HCT116 (cell line): ENCODE measurements around the gene SIRT3. TPM values are rescaled to one million over a fixed set of nuclear protein-coding genes. Genes with fewer than 3 reads are reported as not detected.

Experiments
- ATAC-seq: fragments of 200-7000 bp; cut with Tn5 transposase; 2 replicates; pipeline ENCODE4 v1.9.1; 2020; ENCODE audit warnings: mild to moderate bottlenecking, moderate library complexity
- BruUV-seq: library from RNA; stranded (reverse); fragments of 400-500 nt; replicated peaks from 2 replicates; lab custom pipeline; 2021; lab: Mats Ljungman, UMichigan
- CTCF ChIA-PET: fragments of 300-600 bp; sonication (Branson Sonifier 250); formaldehyde crosslinking; loops from one replicate; lab custom pipeline; 2021; ENCODE audit warnings: antibody characterized with exemption; lab: Charles Lee
- POLR2A ChIA-PET: fragments of 300-600, 350-600 bp; sonication (Branson Sonifier 250); formaldehyde crosslinking; loops from one replicate; lab custom pipeline; 2021; ENCODE audit warnings: antibody characterized with exemption; lab: Charles Lee
- RAD21 ChIA-PET, 2 experiments: fragments of 300-600 bp; sonication (Branson Sonifier 250); formaldehyde crosslinking; loops; one replicate each; lab custom pipeline; 2023; ENCODE audit warnings: low total read pairs in 2 of 2; ENCODE audit not compliant: uncharacterized antibody in 2 of 2, unreplicated experiment in 2 of 2, low non-redundant PET in 1 of 2; lab: Charles Lee
- DNase-seq: peaks from one replicate; pipeline ENCODE4 v3.0.0-alpha.2; 2010; ENCODE audit warnings: low read depth, low spot score
- H2AFZ ChIP-seq: fragments of 200-600 bp; shearing (Covaris generic), sonication (generic); 2 replicates; pipeline ENCODE4 v1.6.1; 2017; ENCODE audit warnings: low read depth, mixed run types, mixed read lengths, antibody characterized with exemption, low read length; ENCODE audit not compliant: poor library complexity, severe bottlenecking
- H3K27ac ChIP-seq: 2 replicates; pipeline ENCODE4 v1.5.1; 2012; ENCODE audit warnings: low read depth, low read length
- H3K27me3 ChIP-seq: fragments of 200-600 bp; sonication (generic); 2 replicates; pipeline ENCODE4 v1.6.1; 2016; ENCODE audit warnings: mixed run types, low read length, mixed read lengths; ENCODE audit not compliant: insufficient read depth
- H3K36me3 ChIP-seq, 2 experiments: fragments of 200-500 bp in 1 of 2; fragments of 200-600 bp in 1 of 2; sonication (Bioruptor generic) in 1 of 2; sonication (generic) in 1 of 2; 2 replicates each; pipeline versions ENCODE4 v1.5.1 to v1.6.1; 2014 to 2016; ENCODE audit warnings: low read length in 2 of 2, inconsistent platforms in 1 of 2, mixed read lengths in 1 of 2, mixed run types in 1 of 2; ENCODE audit not compliant: insufficient read depth in 2 of 2, control insufficient read depth in 1 of 2
- H3K4me1 ChIP-seq, 2 experiments: fragments of 200-600 bp in 1 of 2; sonication (generic) in 1 of 2; 2 replicates each; pipeline versions ENCODE4 v1.5.1 to v1.6.1; 2012 to 2017; ENCODE audit warnings: low read length in 2 of 2, inconsistent platforms in 1 of 2, mild to moderate bottlenecking in 1 of 2, mixed read lengths in 1 of 2, mixed run types in 1 of 2, moderate library complexity in 1 of 2; ENCODE audit not compliant: insufficient read depth in 2 of 2, control insufficient read depth in 1 of 2
- H3K4me2 ChIP-seq: fragments of 200-600 bp; sonication (generic); 2 replicates; pipeline ENCODE4 v1.6.1; 2017; ENCODE audit warnings: mixed run types, low read length, mixed read lengths
- H3K4me3 ChIP-seq, 2 experiments: fragments of 200-600 bp in 1 of 2; sonication (generic) in 1 of 2; replicated peaks in 1 of 2; 2 replicates each; pipeline ENCODE4 v1.5.1; 2011 to 2016; ENCODE audit warnings: low read length in 2 of 2, control low read depth in 1 of 2, low read depth in 1 of 2, mild to moderate bottlenecking in 1 of 2, mixed read lengths in 1 of 2, mixed run types in 1 of 2
- H3K79me2 ChIP-seq: fragments of 200-600 bp; sonication (generic); 2 replicates; pipeline ENCODE4 v1.6.1; 2017; ENCODE audit warnings: mild to moderate bottlenecking, mixed run types, low read length, moderate library complexity, mixed read lengths; ENCODE audit not compliant: insufficient read depth
- H3K9ac ChIP-seq: fragments of 200-600 bp; sonication (generic); 2 replicates; pipeline ENCODE4 v1.6.1; 2016; ENCODE audit warnings: low read length, mixed read lengths
- H3K9me2 ChIP-seq: fragments of 200-600 bp; sonication (generic), shearing (Covaris generic); 2 replicates; pipeline ENCODE4 v1.6.1; 2017; ENCODE audit warnings: mixed run types, mild to moderate bottlenecking, moderate library complexity; ENCODE audit not compliant: insufficient read depth
- H3K9me3 ChIP-seq, 2 experiments: fragments of 200-500 bp in 1 of 2; fragments of 200-600 bp in 1 of 2; sonication (Bioruptor generic) in 1 of 2; sonication (generic) in 1 of 2; 2 replicates each; pipeline ENCODE4 v1.6.1; 2014 to 2017; ENCODE audit warnings: low read length in 2 of 2, mixed read lengths in 2 of 2, inconsistent platforms in 1 of 2, low read depth in 1 of 2, mild to moderate bottlenecking in 1 of 2, mixed run types in 1 of 2, moderate library complexity in 1 of 2; ENCODE audit not compliant: control insufficient read depth in 1 of 2, insufficient read depth in 1 of 2
- H4K20me1 ChIP-seq: fragments of 200-600 bp; sonication (generic), shearing (Covaris generic); 2 replicates; pipeline ENCODE4 v1.6.1; 2017; ENCODE audit warnings: mixed run types, mild to moderate bottlenecking, moderate library complexity; ENCODE audit not compliant: insufficient read depth
- CBX3 ChIP-seq: IDR thresholded peaks from 2 replicates; pipeline ENCODE4 v1.6.1; 2012; ENCODE audit warnings: low read depth
- CEBPB ChIP-seq: IDR thresholded peaks from 2 replicates; pipeline ENCODE4 v1.6.1; 2012; ENCODE audit warnings: low read depth
- EGR1 ChIP-seq: IDR thresholded peaks from 2 replicates; pipeline ENCODE4 v1.6.1; 2012; ENCODE audit warnings: low read depth
- ELF1 ChIP-seq: IDR thresholded peaks from 2 replicates; pipeline ENCODE4 v1.6.1; 2012; ENCODE audit warnings: low read depth, borderline replicate concordance
- EZH2 ChIP-seq: fragments of 200-600 bp; sonication (generic); IDR thresholded peaks from 2 replicates; pipeline ENCODE4 v1.6.1; 2017; ENCODE audit warnings: antibody characterized with exemption, mixed run types
- EZH2phosphoT487 ChIP-seq: fragments of 200-600 bp; IDR thresholded peaks from 2 replicates; pipeline ENCODE4 v1.6.1; 2018; ENCODE audit warnings: antibody characterized with exemption, borderline replicate concordance
- FOSL1 ChIP-seq: IDR thresholded peaks from 2 replicates; pipeline ENCODE4 v1.6.1; 2012; ENCODE audit warnings: low read depth
- JUND ChIP-seq: IDR thresholded peaks from 2 replicates; pipeline ENCODE4 v1.6.1; 2012
- POLR2AphosphoS5 ChIP-seq: IDR thresholded peaks from 2 replicates; pipeline ENCODE4 v1.6.1; 2011; ENCODE audit warnings: mild to moderate bottlenecking, low read depth, low read length, moderate library complexity
- RAD21 ChIP-seq: IDR thresholded peaks from 2 replicates; pipeline ENCODE4 v1.6.1; 2012; ENCODE audit warnings: low read depth, mild to moderate bottlenecking
- SIN3A ChIP-seq: IDR thresholded peaks from 2 replicates; pipeline ENCODE4 v1.6.1; 2012; ENCODE audit warnings: low read depth
- SP1 ChIP-seq: IDR thresholded peaks from 2 replicates; pipeline ENCODE4 v1.6.1; 2012; ENCODE audit warnings: low read depth
- SRF ChIP-seq: IDR thresholded peaks from 2 replicates; pipeline ENCODE4 v1.6.1; 2012; ENCODE audit warnings: low read depth
- TCF7L2 ChIP-seq: IDR thresholded peaks from 2 replicates; pipeline ENCODE4 v1.7.0; 2011; ENCODE audit warnings: borderline replicate concordance, inconsistent platforms; ENCODE audit not compliant: insufficient read depth, insufficient read length; ENCODE audit errors: extremely low read depth
- YY1 ChIP-seq: IDR thresholded peaks from 2 replicates; pipeline ENCODE4 v1.6.1; 2011; ENCODE audit warnings: low read length, low read depth, moderate library complexity, mild to moderate bottlenecking; ENCODE audit not compliant: insufficient replicate concordance; ENCODE audit errors: extremely low read depth
- ZFX ChIP-seq: fragments of 450-650 bp; IDR thresholded peaks from 2 replicates; pipeline ENCODE4 v1.6.1; 2017
- intact Hi-C: fragments of 100-400 bp; cut with micrococcal nuclease; formaldehyde crosslinking; loops from 2 replicates; pipeline ENCODE4 v1.10.0; 2022
- total RNA-seq: library from RNA; stranded (reverse); gene quantifications from one replicate; pipeline ENCODE4 v1.2.1, GENCODE V29; 2021; ENCODE audit not compliant: unreplicated experiment
- TF ChIP-seq, protein P1 (sequence below): IDR thresholded peaks from 2 replicates; pipeline ENCODE4 v1.6.1; 2012; ENCODE audit warnings: low read depth
- TF ChIP-seq, protein P2 (sequence below), 3 experiments: fragments of 200-600 bp in 1 of 3; sonication (generic) in 1 of 3; IDR thresholded peaks in 2 of 3; conservative IDR thresholded peaks in 1 of 3; 2 replicates each; pipeline ENCODE4 v1.5.1; 2012 to 2017; ENCODE audit warnings: low read depth in 2 of 3, low read length in 2 of 3, antibody characterized with exemption in 1 of 3, borderline replicate concordance in 1 of 3, control low read depth in 1 of 3, mild to moderate bottlenecking in 1 of 3, mixed read lengths in 1 of 3, mixed run types in 1 of 3, moderate library complexity in 1 of 3; ENCODE audit not compliant: insufficient read depth in 1 of 3
- TF ChIP-seq, protein P3 (sequence below): IDR thresholded peaks from 2 replicates; pipeline ENCODE4 v1.6.1; 2012
- TF ChIP-seq, protein P4 (sequence below): IDR thresholded peaks from 2 replicates; pipeline ENCODE4 v1.6.1; 2012

SIRT3 gene
- total RNA-seq, 1 experiment from 2014 or later, result 17.9 TPM

DNA sequence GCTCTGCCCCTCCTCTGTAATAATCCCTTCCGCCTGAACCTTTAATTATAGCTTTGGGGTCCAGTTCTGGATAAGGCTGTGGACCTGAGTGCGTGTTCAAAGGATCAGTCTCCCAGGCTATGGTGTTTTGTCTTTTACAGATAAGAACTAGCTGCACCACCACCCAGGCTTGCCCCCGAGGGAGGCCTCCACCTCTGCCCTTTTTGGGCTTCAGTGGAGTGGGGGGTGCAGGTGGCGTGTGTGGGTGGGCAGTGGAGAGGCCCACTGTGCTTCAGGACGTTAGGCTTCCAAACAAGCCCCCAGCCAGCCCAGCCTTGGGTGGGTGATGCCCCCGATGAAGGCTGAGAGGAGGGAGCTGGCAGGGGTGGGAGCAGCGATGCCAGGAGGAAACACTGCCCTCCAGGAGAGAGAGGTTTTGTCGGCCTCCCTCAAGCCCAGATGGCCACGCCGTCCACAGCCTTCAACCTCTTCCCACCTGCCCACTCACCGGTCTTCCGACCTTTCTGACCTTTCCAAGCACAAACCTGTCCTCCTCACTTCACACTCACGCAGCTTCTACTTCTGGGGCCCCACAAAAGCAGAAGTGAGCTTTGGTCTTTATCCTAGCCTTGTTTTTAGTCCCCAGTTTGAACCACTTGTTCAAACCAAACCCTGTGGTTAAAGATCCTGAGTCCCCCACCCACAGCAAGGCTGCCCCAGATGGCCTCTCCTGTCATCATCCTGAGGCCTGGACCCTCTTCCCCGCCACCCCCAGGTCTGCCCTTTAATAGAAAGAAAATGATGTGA lies 21.0 kb upstream of the SIRT3 start:
- Histone ChIP-seq H3K9ac (no peak overlapping the region), H4K20me1 (no peaks in the 10 kb centered on the region), H3K4me3 (no peak overlapping the region), H3K9me3 (no peaks in the 10 kb centered on the region), H3K27ac (no peak overlapping the region), H2AFZ (no peak overlapping the region), H3K4me1 (no peaks in the 10 kb centered on the region), H3K79me2 (no peaks in the 10 kb centered on the region), H3K9me2 (no peaks in the 10 kb centered on the region), H3K36me3 (peaks cover 10 to 15% of the 10 kb centered on the region in 2 experiments; a peak in 3 of 4 replicates), H3K4me2 (no peak overlapping the region), H3K27me3 (no peaks in the 10 kb centered on the region)
- CTCF ChIA-PET, result no interaction called here
- TF ChIP-seq JUND, result no peak
- no peak for TF ChIP-seq TCF7L2
- no peak for TF ChIP-seq EGR1
- TF ChIP-seq SRF, result no peak
- TF ChIP-seq ZFX, result no peak
- no peak for TF ChIP-seq SP1
- no peak for TF ChIP-seq POLR2AphosphoS5
- no peak for TF ChIP-seq FOSL1
- no peak for TF ChIP-seq CBX3
- no peak for TF ChIP-seq YY1
- TF ChIP-seq EZH2phosphoT487, result no peak
- no peak for TF ChIP-seq SIN3A
- no peak for TF ChIP-seq CEBPB
- TF ChIP-seq, protein P1, sequence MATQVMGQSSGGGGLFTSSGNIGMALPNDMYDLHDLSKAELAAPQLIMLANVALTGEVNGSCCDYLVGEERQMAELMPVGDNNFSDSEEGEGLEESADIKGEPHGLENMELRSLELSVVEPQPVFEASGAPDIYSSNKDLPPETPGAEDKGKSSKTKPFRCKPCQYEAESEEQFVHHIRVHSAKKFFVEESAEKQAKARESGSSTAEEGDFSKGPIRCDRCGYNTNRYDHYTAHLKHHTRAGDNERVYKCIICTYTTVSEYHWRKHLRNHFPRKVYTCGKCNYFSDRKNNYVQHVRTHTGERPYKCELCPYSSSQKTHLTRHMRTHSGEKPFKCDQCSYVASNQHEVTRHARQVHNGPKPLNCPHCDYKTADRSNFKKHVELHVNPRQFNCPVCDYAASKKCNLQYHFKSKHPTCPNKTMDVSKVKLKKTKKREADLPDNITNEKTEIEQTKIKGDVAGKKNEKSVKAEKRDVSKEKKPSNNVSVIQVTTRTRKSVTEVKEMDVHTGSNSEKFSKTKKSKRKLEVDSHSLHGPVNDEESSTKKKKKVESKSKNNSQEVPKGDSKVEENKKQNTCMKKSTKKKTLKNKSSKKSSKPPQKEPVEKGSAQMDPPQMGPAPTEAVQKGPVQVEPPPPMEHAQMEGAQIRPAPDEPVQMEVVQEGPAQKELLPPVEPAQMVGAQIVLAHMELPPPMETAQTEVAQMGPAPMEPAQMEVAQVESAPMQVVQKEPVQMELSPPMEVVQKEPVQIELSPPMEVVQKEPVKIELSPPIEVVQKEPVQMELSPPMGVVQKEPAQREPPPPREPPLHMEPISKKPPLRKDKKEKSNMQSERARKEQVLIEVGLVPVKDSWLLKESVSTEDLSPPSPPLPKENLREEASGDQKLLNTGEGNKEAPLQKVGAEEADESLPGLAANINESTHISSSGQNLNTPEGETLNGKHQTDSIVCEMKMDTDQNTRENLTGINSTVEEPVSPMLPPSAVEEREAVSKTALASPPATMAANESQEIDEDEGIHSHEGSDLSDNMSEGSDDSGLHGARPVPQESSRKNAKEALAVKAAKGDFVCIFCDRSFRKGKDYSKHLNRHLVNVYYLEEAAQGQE, result no peak
- TF ChIP-seq, protein P2, sequence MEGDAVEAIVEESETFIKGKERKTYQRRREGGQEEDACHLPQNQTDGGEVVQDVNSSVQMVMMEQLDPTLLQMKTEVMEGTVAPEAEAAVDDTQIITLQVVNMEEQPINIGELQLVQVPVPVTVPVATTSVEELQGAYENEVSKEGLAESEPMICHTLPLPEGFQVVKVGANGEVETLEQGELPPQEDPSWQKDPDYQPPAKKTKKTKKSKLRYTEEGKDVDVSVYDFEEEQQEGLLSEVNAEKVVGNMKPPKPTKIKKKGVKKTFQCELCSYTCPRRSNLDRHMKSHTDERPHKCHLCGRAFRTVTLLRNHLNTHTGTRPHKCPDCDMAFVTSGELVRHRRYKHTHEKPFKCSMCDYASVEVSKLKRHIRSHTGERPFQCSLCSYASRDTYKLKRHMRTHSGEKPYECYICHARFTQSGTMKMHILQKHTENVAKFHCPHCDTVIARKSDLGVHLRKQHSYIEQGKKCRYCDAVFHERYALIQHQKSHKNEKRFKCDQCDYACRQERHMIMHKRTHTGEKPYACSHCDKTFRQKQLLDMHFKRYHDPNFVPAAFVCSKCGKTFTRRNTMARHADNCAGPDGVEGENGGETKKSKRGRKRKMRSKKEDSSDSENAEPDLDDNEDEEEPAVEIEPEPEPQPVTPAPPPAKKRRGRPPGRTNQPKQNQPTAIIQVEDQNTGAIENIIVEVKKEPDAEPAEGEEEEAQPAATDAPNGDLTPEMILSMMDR (IDR thresholded peaks at IDR 0.05 in 2 of 3, conservative IDR thresholded peaks at IDR 0.05 in 1 of 3; ENCODE audit: borderline replicate concordance in 1 of 3, insufficient read depth in 1 of 3, low read depth in 2 of 3, low read length in 2 of 3), result no peak
- no peak for TF ChIP-seq EZH2
- TF ChIP-seq ELF1, result no peak
- TF ChIP-seq, protein P3, sequence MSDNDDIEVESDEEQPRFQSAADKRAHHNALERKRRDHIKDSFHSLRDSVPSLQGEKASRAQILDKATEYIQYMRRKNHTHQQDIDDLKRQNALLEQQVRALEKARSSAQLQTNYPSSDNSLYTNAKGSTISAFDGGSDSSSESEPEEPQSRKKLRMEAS, result no peak
- TF ChIP-seq RAD21, result no peak
- TF ChIP-seq, protein P4, sequence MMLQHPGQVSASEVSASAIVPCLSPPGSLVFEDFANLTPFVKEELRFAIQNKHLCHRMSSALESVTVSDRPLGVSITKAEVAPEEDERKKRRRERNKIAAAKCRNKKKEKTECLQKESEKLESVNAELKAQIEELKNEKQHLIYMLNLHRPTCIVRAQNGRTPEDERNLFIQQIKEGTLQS, result no peak
- no TSS peak for BruUV-seq
- no peak for ATAC-seq
- RAD21 ChIA-PET, result no interaction called here
- no peak for DNase-seq
- POLR2A ChIA-PET, result no interaction called here
- intact Hi-C loops, result no loop called here
